NB4 (cell line): ENCODE measurements around the gene TBC1D4.

Experiments
- DNase-seq: peaks from one replicate; pipeline ENCODE4 v3.0.0; 2010; ENCODE audit warnings: low read depth
- H3K4me3 ChIP-seq: one replicate; pipeline ENCODE4 v1.5.1; 2011; ENCODE audit warnings: mild to moderate bottlenecking, low read depth, low read length, moderate library complexity
- CTCF ChIP-seq: IDR thresholded peaks from one replicate; pipeline ENCODE4 v1.5.1; 2012; ENCODE audit warnings: low read depth, low read length
- MAX ChIP-seq: IDR thresholded peaks from 2 replicates; pipeline ENCODE4 v1.6.1; 2011; ENCODE audit warnings: low read depth, low read length
- MYC ChIP-seq: IDR thresholded peaks from 2 replicates; pipeline ENCODE4 v1.6.1; 2011; ENCODE audit warnings: low read depth, low read length
- POLR2A ChIP-seq: IDR thresholded peaks from 2 replicates; pipeline ENCODE4 v1.6.1; 2011; ENCODE audit warnings: mild to moderate bottlenecking; ENCODE audit not compliant: insufficient read length; ENCODE audit errors: extremely low read depth

TBC1D4 gene

GRCh38 chr13:75347925-75348324, 134.0 kb downstream of the TBC1D4 start:
- no peak for DNase-seq
- TF ChIP-seq MYC = no peak
- TF ChIP-seq POLR2A = no peak
- TF ChIP-seq CTCF = no peak
- TF ChIP-seq MAX = no peak
- H3K4me3 ChIP-seq = no peak overlapping the region

- TF ChIP-seq MYC = no peak
- H3K4me3 ChIP-seq = no peak overlapping the region
- DNase-seq = no peak
Observed at GRCh38 chr13:75347457-75347856, 134.5 kb downstream of the TBC1D4 start.

GRCh38 chr13:75345193-75345592, 136.8 kb downstream of the TBC1D4 start:
- DNase-seq = no peak
- no peak overlapping the region for H3K4me3 ChIP-seq
- TF ChIP-seq POLR2A = no peak
- no peak for TF ChIP-seq CTCF
- no peak for TF ChIP-seq MAX
- no peak for TF ChIP-seq MYC

- TF ChIP-seq CTCF (no peak), MYC (no peak), MAX (no peak), POLR2A (no peak)
- no peak for DNase-seq
- H3K4me3 ChIP-seq = no peak overlapping the region
Observed at GRCh38 chr13:75341028-75341427, 140.9 kb downstream of the TBC1D4 start.

GRCh38 chr13:75339635-75340374, 142.2 kb downstream of the TBC1D4 start:
- no peak overlapping the region for H3K4me3 ChIP-seq
- DNase-seq = no peak
- TF ChIP-seq CTCF (no peak), MYC (no peak), POLR2A (no peak), MAX (no peak)

- no peak for DNase-seq
- TF ChIP-seq MYC = no peak
- TF ChIP-seq MAX = no peak
- no peak overlapping the region for H3K4me3 ChIP-seq
Observed at GRCh38 chr13:75334634-75335447, 147.1 kb downstream of the TBC1D4 start.

GRCh38 chr13:75333103-75333502, 148.9 kb downstream of the TBC1D4 start:
- TF ChIP-seq POLR2A = no peak
- no peak for TF ChIP-seq CTCF
- TF ChIP-seq MYC = no peak
- no peak for TF ChIP-seq MAX
- H3K4me3 ChIP-seq = no peak overlapping the region
- DNase-seq = no peak
